ENCODE data around the gene HOXC9.

HOXC9 gene

DNA sequence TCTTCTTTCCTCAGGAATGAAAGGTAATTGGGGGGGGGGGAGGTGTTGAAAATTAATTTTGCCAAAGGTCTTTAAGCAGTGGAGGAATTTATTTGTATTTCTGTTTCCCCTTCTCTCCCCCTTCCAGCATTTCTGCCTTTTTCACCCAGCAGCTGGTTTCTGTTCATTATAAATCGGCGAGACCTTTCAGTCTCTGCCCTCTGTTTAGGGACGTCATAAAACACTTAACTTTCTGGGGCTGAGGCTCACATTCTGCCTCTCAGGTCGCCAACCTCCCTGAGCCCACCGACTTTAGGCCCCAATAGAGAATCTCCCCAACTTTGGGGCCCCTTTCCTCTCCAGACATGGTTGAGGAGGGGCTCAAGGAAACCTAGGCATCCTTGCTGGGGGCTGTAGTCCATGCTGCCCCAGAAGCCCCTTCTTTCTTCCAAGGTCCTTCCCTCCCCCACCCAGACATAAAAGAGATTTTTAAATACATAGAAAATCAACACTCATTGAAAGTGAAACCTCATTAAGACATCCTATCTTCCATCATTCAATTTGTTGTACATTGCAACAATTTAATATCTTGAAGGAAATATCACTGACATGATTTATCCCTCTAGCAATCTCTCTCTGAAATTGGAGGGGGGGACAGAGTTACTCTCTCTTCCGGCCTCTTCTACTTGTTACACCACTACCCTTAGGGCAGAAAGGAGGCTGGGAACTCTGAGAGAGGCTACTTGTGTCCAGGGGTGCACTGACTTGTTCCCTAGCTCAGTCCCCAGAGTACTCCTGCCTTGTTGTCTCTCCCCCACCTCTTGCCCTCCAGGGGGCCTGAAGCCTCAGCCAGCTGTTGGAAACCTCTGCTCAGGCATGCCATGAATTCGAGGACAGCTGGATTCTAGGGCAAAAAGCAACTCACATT lies 25.8 kb downstream of the HOXC9 start:
- peak; percentile 58 for DNase-seq (ENCODE audit: low read depth)
- peak overlapping the region; percentile 20 for H3K4me3 ChIP-seq (ENCODE audit: control insufficient read depth, low read depth, low read length)
- TF ChIP-seq, protein P1, sequence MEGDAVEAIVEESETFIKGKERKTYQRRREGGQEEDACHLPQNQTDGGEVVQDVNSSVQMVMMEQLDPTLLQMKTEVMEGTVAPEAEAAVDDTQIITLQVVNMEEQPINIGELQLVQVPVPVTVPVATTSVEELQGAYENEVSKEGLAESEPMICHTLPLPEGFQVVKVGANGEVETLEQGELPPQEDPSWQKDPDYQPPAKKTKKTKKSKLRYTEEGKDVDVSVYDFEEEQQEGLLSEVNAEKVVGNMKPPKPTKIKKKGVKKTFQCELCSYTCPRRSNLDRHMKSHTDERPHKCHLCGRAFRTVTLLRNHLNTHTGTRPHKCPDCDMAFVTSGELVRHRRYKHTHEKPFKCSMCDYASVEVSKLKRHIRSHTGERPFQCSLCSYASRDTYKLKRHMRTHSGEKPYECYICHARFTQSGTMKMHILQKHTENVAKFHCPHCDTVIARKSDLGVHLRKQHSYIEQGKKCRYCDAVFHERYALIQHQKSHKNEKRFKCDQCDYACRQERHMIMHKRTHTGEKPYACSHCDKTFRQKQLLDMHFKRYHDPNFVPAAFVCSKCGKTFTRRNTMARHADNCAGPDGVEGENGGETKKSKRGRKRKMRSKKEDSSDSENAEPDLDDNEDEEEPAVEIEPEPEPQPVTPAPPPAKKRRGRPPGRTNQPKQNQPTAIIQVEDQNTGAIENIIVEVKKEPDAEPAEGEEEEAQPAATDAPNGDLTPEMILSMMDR (conservative IDR thresholded peaks at IDR 0.05; ENCODE audit: control insufficient read depth, insufficient read depth, low read depth, low read length): no peak

DNA sequence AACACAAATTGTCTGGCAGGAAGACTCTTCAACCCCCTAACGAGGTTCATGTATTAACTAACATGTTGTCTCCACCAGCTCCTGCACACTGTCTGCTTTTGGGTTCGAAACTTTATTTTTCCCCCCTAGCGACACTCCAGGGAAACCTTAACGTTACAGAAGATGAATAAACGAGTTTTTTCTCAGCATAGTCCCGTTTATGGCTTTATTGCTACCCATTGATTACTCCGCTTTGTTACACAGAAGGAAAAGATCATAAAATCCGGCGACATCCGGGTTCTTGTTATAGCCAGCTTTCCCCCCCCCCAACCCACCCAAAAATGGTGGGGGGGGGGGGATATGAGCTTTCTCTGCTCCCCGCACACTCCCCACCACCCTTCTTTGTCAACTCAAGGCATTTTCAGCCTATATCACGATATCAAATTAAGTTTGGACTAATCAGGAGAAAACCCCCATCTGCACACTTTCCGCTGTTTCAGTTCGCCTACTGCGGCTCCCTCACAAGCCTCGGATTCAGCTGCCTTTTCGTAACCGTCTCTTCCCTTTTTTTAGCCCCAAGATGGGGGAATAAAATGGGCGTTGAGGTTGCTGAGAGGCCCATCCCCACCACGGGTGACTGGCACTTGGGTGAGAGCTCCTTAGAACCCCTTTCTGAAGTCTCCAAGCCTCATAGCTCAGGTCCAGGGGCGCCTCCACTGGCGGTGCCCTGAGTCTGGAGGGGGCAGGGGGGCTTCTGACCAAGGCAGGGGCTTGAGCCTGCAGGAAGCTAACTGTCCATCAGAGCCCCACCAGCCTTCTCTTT lies 26.9 kb downstream of the HOXC9 start:
- peak overlapping the region; percentile 20 for H3K4me3 ChIP-seq (ENCODE audit: control insufficient read depth, low read depth, low read length)
- peak; percentile 45 for DNase-seq (ENCODE audit: low read depth)

DNA sequence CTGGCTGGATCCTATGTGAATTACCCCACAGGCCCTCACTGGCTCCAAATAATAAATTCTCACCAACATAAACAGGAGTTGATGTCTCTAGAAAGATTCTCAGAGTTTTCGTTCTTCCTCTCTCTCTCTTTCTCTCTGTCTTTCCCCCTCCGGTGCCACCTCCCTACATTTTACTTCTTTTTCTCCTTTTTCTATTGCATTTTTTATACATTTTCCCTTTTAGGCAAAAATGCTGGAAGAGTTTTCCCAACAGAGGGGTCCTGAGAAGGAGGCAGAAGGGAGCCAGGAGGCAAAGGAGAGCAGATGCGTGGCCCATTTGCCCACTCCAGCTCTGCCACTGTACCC lies 27.5 kb downstream of the HOXC9 start:
- no peak overlapping the region for H3K4me3 ChIP-seq (ENCODE audit: control insufficient read depth, low read depth, low read length)
- DNase-seq (ENCODE audit: low read depth): no peak
- TF ChIP-seq, protein P1 (conservative IDR thresholded peaks at IDR 0.05; ENCODE audit: control insufficient read depth, insufficient read depth, low read depth, low read length): no peak

More for the DNA sequence above, 26.9 kb downstream of the HOXC9 start:
- TF ChIP-seq, protein P1 (conservative IDR thresholded peaks at IDR 0.05; ENCODE audit: control insufficient read depth, insufficient read depth, low read depth, low read length): no peak

DNA sequence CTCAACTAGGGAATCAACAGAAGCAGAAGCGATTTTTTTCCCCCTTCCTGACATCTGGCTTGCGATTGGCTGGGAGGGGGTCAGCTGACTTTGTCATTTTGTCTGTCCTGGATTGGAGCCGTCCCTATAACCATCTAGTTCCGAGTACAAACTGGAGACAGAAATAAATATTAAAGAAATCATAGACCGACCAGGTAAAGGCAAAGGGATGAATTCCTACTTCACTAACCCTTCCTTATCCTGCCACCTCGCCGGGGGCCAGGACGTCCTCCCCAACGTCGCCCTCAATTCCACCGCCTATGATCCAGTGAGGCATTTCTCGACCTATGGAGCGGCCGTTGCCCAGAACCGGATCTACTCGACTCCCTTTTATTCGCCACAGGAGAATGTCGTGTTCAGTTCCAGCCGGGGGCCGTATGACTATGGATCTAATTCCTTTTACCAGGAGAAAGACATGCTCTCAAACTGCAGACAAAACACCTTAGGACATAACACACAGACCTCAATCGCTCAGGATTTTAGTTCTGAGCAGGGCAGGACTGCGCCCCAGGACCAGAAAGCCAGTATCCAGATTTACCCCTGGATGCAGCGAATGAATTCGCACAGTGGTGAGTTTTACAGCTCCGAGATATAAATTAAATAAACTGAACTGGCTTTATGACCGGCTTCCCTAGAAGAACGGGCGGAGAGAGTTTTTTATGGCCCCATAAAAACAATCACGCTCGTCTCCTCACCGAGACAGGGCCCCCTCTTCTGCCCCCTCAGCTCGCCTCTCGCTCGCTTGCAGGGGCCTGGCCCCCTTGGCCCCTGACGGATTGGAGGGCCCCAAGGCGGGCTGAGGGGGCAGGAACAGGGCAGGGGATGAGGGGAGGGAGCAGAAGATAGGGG lies 28.6 kb downstream of the HOXC9 start, which contains the start of gene HOXC6:
HOXC6 (plus strand) TSS at position 127 of the 888 bp plus-strand sequence; CDS start at position 209, 82 bp downstream.
- peak within 1 kb of the TSS; percentile 71 for H3K4me3 ChIP-seq (ENCODE audit: control insufficient read depth, low read depth, low read length)
- peak; percentile 89 for DNase-seq (ENCODE audit: low read depth)

DNA sequence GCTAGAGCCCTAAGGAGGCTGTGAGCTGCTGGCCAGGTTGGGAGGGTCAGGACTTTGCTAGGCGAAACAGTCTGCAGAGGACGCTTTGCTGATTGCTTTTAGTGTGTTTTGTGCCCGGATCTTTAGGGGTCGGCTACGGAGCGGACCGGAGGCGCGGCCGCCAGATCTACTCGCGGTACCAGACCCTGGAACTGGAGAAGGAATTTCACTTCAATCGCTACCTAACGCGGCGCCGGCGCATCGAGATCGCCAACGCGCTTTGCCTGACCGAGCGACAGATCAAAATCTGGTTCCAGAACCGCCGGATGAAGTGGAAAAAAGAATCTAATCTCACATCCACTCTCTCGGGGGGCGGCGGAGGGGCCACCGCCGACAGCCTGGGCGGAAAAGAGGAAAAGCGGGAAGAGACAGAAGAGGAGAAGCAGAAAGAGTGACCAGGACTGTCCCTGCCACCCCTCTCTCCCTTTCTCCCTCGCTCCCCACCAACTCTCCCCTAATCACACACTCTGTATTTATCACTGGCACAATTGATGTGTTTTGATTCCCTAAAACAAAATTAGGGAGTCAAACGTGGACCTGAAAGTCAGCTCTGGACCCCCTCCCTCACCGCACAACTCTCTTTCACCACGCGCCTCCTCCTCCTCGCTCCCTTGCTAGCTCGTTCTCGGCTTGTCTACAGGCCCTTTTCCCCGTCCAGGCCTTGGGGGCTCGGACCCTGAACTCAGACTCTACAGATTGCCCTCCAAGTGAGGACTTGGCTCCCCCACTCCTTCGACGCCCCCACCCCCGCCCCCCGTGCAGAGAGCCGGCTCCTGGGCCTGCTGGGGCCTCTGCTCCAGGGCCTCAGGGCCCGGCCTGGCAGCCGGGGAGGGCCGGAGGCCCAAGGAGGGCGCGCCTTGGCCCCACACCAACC lies 29.8 kb downstream of the HOXC9 start:
- DNase-seq (ENCODE audit: low read depth): no peak
- H3K4me3 ChIP-seq (ENCODE audit: control insufficient read depth, low read depth, low read length): peak overlapping the region; percentile 71

More for the DNA sequence above, 28.6 kb downstream of the HOXC9 start, which contains the start of gene HOXC6:
- TF ChIP-seq, protein P1 (conservative IDR thresholded peaks at IDR 0.05; ENCODE audit: control insufficient read depth, insufficient read depth, low read depth, low read length): no peak

More for the DNA sequence above, 29.8 kb downstream of the HOXC9 start:
- TF ChIP-seq, protein P1 (conservative IDR thresholded peaks at IDR 0.05; ENCODE audit: control insufficient read depth, insufficient read depth, low read depth, low read length): no peak

Data from fibroblast of mammary gland (primary cell).